Measurements from ENCODE around the gene CNGA3.
"Not testable (repeated sequence)": the region's sequence is repeated elsewhere in the genome, so short reads cannot be mapped to it uniquely, and the experiment has no call there.

Gene CNGA3

DNA sequence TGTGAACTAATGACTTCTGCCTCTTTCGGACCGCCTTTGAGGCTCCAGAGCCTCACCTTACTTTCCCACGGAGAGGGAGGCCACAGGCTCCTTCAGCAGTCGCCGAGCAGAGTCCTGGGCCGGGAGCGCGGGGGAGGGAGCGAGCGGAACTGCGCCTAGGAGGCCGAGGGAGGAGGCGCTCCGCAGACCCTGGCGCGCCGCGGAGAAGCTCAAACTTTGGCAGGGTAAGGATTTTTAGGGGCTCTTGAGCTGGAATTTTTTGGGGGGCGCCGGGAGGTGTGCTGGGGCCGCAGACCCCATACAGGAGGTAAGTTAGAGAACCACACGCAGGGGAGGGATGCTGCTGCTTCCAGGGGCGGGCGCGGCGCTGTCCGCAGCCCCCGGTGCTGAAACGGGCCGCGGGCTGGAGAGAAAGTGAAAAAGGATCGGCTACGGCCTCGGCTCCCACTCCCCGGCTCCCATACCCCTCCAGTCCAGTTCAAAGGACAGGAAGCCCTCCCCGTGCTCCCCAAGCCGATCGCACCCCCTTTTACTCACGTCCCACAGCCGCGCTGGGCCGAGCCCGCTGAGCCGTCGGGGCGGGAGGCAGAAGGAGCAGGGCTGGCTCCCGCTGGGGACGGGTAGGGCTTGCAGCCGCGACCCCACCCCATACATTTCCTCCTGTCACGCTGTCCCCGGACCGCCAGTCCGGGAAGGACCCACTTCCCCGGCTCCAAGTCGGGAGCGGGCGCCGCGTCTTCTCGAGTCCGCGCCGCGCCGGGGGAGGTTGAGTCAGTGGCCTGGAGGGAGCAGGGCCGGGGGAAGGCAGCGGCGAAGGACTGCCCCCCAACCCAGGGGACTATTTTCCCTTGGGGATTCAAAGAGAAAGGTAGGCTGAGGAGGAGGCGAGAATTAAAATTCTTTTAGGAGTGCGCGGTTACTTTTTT is at the start of gene CNGA3:
Gene CNGA3 (plus strand): TSS at position 146 of the 926 bp plus-strand sequence. CDS start 23,520 bp downstream, outside the sequence.
- no peak for DNase-seq

DNA sequence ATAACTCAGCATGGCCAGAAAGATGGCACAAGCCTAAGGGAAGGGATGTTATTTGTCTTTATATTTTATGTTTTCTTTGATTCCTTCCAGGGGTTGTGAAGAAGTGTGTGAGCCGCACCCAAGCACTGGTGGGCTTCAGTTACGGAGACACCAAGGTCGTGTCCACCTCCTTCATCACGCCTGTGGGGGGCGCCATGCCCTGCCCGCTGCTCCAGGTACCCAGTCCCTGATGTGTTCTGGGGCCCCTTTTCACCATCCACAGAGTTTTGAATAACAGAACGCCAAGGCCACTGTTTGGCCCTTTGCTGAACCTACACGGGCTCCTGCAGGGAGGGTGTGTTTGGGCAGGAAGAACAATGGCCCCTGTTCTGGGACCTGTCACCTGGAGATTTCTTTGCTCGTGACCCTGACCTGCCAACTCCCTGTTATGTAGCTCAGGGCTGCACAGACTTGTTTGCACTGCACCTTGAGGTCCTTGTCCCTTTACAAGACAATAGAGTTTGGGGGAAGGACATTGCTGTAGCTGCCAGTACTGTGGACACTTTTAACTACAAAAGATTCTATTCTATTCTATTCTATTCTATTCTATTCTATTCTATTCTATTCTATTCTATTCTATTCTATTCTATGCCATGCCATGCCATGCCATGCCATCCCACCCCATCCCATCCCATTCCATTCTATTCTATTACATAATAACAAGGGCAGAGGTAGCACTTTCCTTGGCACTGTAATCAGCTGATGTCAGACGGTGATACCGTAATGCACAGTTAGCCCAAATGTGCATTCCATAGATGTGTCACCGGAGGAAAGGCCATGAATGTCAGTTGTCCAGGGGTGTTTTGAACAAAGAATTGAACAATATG is 48.2 kb upstream of the CNGA3 start:
- DNase-seq = no peak

DNA sequence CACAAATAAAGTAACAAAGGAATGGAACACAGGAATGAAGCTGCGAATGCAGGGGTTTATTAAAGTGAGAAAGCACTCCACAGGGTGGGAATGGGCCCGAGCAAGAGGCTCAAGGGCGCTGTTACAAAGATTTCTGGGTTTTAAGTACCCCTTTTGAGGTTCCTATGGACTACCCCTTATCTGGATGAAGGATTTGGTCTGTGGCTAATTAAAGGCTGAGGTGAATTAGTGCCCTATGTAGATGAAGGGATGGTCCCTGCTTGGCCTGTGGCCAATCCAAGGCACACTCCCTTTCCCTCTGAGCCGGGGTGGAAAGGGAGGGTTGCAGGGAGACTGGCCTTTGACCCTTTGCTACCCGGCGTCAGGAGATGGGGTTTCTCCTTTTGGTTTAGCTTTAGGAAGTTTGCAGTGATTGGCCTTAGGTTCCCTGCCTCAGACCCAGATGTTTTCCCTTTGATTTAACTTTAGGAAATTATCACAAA is 47.5 kb upstream of the CNGA3 start:
- no peak for DNase-seq

DNA sequence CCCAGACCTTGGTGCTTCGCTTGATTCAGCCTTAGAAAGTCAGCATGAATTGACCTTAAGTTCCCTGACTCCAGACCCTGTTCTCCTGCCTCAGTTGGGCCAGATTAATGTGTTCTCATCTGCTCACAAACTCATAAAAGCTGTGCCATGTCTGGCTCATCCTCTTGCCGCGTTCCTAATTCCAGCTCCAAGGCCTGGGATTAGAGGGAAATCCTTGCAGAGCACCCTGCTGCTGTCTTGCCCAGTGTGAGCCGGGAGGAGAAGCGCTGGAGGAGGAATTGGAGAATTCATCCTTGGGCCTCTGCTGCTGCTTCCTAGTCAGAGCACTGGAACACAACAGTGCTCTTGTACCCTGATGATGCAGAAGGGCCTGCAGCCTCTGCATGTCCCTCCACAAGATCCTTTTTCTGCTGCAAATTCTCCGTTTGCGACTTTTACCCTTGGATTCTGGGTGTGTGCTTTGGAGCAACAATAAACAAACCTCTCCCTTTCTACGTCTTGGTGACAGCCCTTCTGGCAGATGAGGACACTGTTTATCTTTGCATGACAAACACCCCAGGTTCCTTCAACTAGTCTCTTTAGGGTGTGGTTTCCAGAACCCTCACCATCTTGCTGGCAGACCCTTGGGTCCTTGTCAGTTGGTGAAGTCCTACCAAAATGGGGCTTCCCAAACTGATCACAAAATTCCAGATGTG is 46.9 kb upstream of the CNGA3 start:
- DNase-seq = no peak

- DNase-seq = no peak
These were observed 45.9 kb upstream of the CNGA3 start for GRCh38 chr2:98300141-98300874.

GRCh38 chr2:98301469-98301868 is 44.8 kb upstream of the CNGA3 start:
- DNase-seq = no peak

DNA sequence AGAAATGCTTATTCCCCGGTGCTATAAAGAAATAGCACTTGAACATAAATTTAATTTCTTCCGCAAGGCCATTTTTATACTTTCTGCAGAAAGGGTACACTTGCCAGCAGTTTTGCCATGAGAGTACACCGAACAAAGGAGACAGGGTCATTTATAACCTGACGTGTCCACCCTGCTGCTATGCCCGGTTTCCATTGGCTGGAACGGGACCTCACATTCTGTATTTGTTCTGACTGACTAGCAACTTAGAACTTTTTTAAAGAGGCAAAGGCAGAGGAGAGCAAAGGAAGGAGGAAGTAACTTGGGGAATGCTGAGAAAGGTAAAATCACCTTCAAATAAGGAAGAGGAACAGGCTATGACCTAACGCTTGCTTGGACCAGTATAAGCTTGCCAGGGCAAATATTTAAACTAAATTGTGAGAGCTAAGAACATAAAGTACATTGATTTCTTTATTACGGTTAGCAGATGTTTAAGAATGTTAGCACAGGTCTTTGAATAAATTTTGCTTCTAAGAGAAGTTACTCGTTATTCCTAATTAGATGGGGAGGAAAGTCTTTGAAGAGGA is 39.0 kb upstream of the CNGA3 start:
- DNase-seq = not testable (repeated sequence)

- no peak for DNase-seq
These were observed 38.2 kb upstream of the CNGA3 start for GRCh38 chr2:98308068-98308467.

GRCh38 chr2:98308532-98308931 is 37.7 kb upstream of the CNGA3 start:
- no peak for DNase-seq

DNA sequence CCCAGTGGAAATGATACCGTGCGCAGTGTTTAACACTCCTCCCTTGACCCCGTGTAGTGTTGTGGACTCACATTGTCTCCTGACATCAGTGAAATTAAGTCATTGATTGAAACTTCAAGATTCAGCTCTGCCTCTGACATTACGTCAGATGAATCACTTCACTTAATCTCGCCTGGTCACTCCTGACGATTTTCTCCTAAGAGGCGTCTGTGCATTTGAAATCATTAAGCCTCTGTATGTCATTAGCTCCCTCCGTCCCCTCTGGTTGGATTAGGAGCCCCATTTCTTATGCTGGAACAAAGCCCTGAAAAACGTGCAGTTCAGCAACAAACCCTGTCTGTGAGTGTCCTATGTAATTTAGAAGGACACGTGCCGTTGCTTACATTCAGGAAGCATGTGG is 36.7 kb upstream of the CNGA3 start:
- DNase-seq = no peak

GRCh38 chr2:98310010-98310409 is 36.2 kb upstream of the CNGA3 start:
- DNase-seq = no peak

DNA sequence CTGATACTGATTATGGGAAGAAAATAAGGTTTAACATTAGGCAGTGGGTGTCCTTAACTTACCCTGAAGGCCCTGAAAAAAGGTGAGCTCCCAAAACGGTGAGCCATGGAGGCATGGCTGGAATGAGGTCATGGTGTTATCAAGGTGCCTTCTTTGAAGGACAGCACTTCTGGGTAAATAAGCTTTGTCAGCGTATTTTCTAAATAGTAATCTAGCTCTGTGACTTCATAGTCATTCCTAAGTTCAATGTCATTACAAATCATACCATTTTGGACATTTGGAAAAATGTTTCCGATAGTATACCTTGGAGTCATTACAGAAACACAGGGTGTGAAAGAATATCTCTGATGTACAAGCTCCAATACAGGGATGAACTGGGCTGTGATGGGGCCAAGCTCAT is 35.2 kb upstream of the CNGA3 start:
- no peak for DNase-seq

GRCh38 chr2:98311771-98312545 is 34.3 kb upstream of the CNGA3 start:
- no peak for DNase-seq

GRCh38 chr2:98313492-98314250 is 32.6 kb upstream of the CNGA3 start:
- no peak for DNase-seq

- DNase-seq = no peak
These were observed 32.0 kb upstream of the CNGA3 start for GRCh38 chr2:98314251-98314650.

DNA sequence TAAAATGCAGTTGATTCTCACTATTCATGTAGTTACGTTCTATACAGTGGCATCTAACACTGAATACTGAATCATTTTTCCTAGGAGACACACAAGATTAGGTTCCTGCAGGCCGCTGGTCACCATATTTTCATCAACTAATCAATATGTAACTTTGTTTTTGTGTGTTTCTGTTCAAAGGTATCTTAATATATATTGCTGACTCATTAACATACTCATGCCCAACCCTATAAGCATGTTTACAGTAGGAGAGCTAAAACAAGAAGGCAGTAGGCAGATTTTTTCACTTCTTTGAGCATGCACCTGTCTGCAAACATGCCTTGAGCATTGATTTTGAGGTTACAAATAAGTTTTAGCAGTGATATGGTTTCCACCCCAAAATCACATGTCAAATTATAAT is 30.3 kb upstream of the CNGA3 start:
- DNase-seq = no peak

DNA sequence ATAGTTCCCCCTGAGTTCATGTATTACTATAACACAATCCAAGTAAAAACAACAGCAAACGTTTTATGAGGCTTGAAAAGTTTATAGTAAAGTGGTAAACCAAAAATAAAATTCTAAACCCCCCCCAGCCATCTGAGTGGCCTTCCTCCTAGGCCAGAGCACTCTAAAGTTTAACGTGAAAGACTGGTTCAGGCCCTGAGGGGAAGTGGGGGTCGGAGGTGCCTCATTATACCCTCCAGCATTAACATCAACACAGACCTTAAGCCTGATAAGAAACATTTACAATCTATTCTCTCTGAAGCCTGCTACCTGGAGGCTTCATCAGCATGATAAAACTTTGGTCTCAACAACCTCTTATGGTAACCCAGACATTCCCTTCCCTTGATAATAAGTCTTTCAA is 29.0 kb upstream of the CNGA3 start:
- no peak for DNase-seq

GRCh38 chr2:98320171-98320570 is 26.1 kb upstream of the CNGA3 start:
- DNase-seq = not testable (repeated sequence)

- DNase-seq = no peak
These were observed 22.1 kb upstream of the CNGA3 start for GRCh38 chr2:98324181-98324580.

DNA sequence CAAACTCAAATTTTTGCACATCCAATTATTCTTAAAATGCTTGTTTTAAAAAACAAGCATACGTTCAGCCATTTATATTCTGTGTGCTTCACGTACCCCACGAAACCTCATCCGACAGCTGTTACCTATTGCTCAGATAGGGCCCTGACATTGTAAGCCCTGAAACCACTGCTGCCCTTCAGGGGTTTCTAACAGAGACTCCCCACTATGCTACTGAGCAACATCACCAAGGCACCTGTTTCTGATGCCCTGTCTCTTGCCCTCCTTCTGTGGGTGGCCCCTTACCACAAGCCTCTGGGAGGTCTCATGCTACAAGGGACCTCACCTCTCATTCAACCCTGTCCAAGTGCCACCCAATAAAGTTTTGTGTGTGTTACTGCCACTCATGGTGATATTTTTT is 18.5 kb upstream of the CNGA3 start:
- no peak for DNase-seq
